Astrocyte (in vitro differentiated cells and primary cell): Measurements from ENCODE around the gene CDS2. TPM values are rescaled to one million over a fixed set of nuclear protein-coding genes. Genes with fewer than 3 reads are reported as not detected.

Experiments
- DNase-seq: peaks from one replicate; pipeline ENCODE4 v3.0.0-alpha.2; 2010; ENCODE audit warnings: low read depth
- FAIRE-seq: peaks from 2 replicates; lab custom pipeline; 2011; peaks lifted over from hg19 to GRCh38; lab: Jason Lieb, UNC
- H2AFZ ChIP-seq: 2 replicates; pipeline ENCODE4 v1.6.0; 2012; ENCODE audit warnings: low read depth, low read length, inconsistent platforms
- H3K27ac ChIP-seq: 2 replicates; pipeline ENCODE4 v1.5.1; 2011; ENCODE audit warnings: low read depth, low read length, inconsistent platforms
- H3K27me3 ChIP-seq: 2 replicates; pipeline ENCODE4 v1.6.0; 2011; ENCODE audit warnings: low read length, inconsistent platforms; ENCODE audit not compliant: insufficient read depth
- H3K36me3 ChIP-seq: 2 replicates; pipeline ENCODE4 v1.5.1; 2011; ENCODE audit warnings: low read length, inconsistent platforms; ENCODE audit not compliant: insufficient read depth
- H3K4me1 ChIP-seq: 2 replicates; pipeline ENCODE4 v1.5.1; 2011; ENCODE audit warnings: low read length, inconsistent platforms; ENCODE audit not compliant: insufficient read depth
- H3K4me2 ChIP-seq: 2 replicates; pipeline ENCODE4 v1.6.0; 2012; ENCODE audit warnings: low read length, inconsistent platforms
- H3K4me3 ChIP-seq: 2 replicates; pipeline ENCODE4 v1.5.1; 2011; ENCODE audit warnings: low read depth, mild to moderate bottlenecking, low read length, inconsistent platforms; ENCODE audit not compliant: insufficient read depth
- H3K79me2 ChIP-seq: 2 replicates; pipeline ENCODE4 v1.6.0; 2012; ENCODE audit warnings: mild to moderate bottlenecking, low read length, inconsistent platforms; ENCODE audit not compliant: insufficient read depth
- H3K9ac ChIP-seq: 2 replicates; pipeline ENCODE4 v1.6.0; 2012; ENCODE audit warnings: mild to moderate bottlenecking, low read length, inconsistent platforms
- H3K9me3 ChIP-seq: 2 replicates; pipeline ENCODE4 v1.5.1; 2012; ENCODE audit warnings: low read depth, mild to moderate bottlenecking, low read length, inconsistent platforms; ENCODE audit not compliant: insufficient read depth
- H4K20me1 ChIP-seq: 2 replicates; pipeline ENCODE4 v1.6.0; 2012; ENCODE audit warnings: low read length, inconsistent platforms; ENCODE audit not compliant: insufficient read depth
- H3K27ac Mint-ChIP-seq: one replicate; pipeline ENCODE4 v1.8.0; 2021; ENCODE audit warnings: mild to moderate bottlenecking, mixed read lengths; ENCODE audit not compliant: unreplicated experiment
- H3K27me3 Mint-ChIP-seq: one replicate; pipeline ENCODE4 v1.8.0; 2021; ENCODE audit warnings: low read depth, mixed read lengths; ENCODE audit not compliant: unreplicated experiment
- H3K36me3 Mint-ChIP-seq: one replicate; pipeline ENCODE4 v1.8.0; 2021; ENCODE audit warnings: low read depth, mixed read lengths; ENCODE audit not compliant: unreplicated experiment
- H3K4me1 Mint-ChIP-seq: one replicate; pipeline ENCODE4 v1.8.0; 2021; ENCODE audit warnings: low read depth, mixed read lengths; ENCODE audit not compliant: unreplicated experiment
- H3K4me3 Mint-ChIP-seq: one replicate; pipeline ENCODE4 v1.8.0; 2021; ENCODE audit warnings: mild to moderate bottlenecking, moderate library complexity, mixed read lengths; ENCODE audit not compliant: unreplicated experiment
- H3K9me3 Mint-ChIP-seq: one replicate; pipeline ENCODE4 v1.8.0; 2021; ENCODE audit warnings: mild to moderate bottlenecking, mixed read lengths; ENCODE audit not compliant: unreplicated experiment
- CTCF ChIP-seq: IDR thresholded peaks from 2 replicates; pipeline ENCODE4 v1.5.1; 2011; ENCODE audit warnings: low read depth, mild to moderate bottlenecking, inconsistent platforms, low read length, moderate library complexity; ENCODE audit not compliant: insufficient read depth
- EZH2 ChIP-seq: IDR thresholded peaks from 2 replicates; pipeline ENCODE4 v1.6.1; 2012; ENCODE audit warnings: mild to moderate bottlenecking, low read length, inconsistent platforms; ENCODE audit not compliant: insufficient read depth
- total RNA-seq: library from RNA; stranded (reverse); gene quantifications from 2 replicates; pipeline ENCODE4 v1.2.1, GENCODE V29; 2021

The CDS2 gene
- total RNA-seq, 1 donor from 2014 or later = 53.9 TPM

GRCh38 chr20:5078399-5078958 lies 48.3 kb upstream of the CDS2 start:
- Histone ChIP-seq H3K36me3 (no peaks in the 10 kb centered on the region), H4K20me1 (no peaks in the 10 kb centered on the region), H3K9ac (no peak overlapping the region), H3K27me3 (no peaks in the 10 kb centered on the region), H3K27ac (no peak overlapping the region), H3K4me2 (peak overlapping the region; percentile 25), H3K79me2 (no peaks in the 10 kb centered on the region), H3K4me3 (no peak overlapping the region), H2AFZ (no peak overlapping the region), H3K9me3 (no peaks in the 10 kb centered on the region), H3K4me1 (peaks cover 1% of the 10 kb centered on the region)
- no peak overlapping the region for H3K4me3 Mint-ChIP-seq
- no peak for TF ChIP-seq EZH2
- no peak for TF ChIP-seq CTCF
- no peaks in the 10 kb centered on the region for H3K36me3 Mint-ChIP-seq
- no peak for DNase-seq
- FAIRE-seq = no peak
- no peaks in the 10 kb centered on the region for H3K9me3 Mint-ChIP-seq
- no peaks in the 10 kb centered on the region for H3K27me3 Mint-ChIP-seq
- peaks cover 4% of the 10 kb centered on the region for H3K4me1 Mint-ChIP-seq
- H3K27ac Mint-ChIP-seq = no peak overlapping the region

DNA sequence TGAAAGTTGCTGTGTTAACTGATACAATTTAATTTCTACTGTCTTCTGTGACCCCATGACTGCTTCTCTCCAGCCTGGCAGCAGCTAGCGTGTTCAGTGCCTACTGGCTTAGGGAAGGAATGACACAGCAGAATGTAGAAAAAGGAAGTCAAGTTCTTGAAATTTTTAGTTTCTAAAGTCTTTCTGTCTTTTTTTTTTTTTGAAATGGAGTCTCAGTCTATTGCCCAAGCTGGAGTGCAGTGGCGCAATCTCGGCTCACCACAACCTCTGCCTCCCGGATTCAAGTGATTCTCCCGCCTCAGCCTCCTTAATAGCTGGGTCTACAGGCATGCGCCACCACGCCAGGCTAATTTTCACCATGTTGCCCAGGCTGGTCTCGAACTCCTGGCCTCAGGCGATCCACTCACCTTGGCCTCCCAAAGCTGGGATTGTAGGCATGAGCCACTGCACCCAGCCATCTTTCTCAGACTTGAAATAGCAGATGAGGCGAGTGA lies 46.4 kb upstream of the CDS2 start:
- no peaks in the 10 kb centered on the region for H3K27me3 Mint-ChIP-seq
- Histone ChIP-seq H3K4me3 (no peak overlapping the region), H4K20me1 (no peaks in the 10 kb centered on the region), H3K4me2 (no peak overlapping the region), H3K27me3 (no peaks in the 10 kb centered on the region), H3K27ac (no peak overlapping the region), H2AFZ (no peak overlapping the region), H3K79me2 (no peaks in the 10 kb centered on the region), H3K36me3 (no peaks in the 10 kb centered on the region), H3K4me1 (no peaks in the 10 kb centered on the region), H3K9ac (no peak overlapping the region), H3K9me3 (no peaks in the 10 kb centered on the region)
- H3K4me1 Mint-ChIP-seq = peaks cover 4% of the 10 kb centered on the region
- no peaks in the 10 kb centered on the region for H3K36me3 Mint-ChIP-seq
- H3K9me3 Mint-ChIP-seq = no peaks in the 10 kb centered on the region
- DNase-seq (no peak), FAIRE-seq (no peak)
- H3K4me3 Mint-ChIP-seq = no peak overlapping the region
- no peak overlapping the region for H3K27ac Mint-ChIP-seq
- TF ChIP-seq EZH2 = no peak
- no peak for TF ChIP-seq CTCF

- TF ChIP-seq EZH2 (no peak), CTCF (no peak)
- no peaks in the 10 kb centered on the region for H3K36me3 Mint-ChIP-seq
- no peak for FAIRE-seq
Measured at GRCh38 chr20:5085380-5085779, 41.4 kb upstream of the CDS2 start.

More at GRCh38 chr20:5085380-5085779, 41.4 kb upstream of the CDS2 start:
- Histone ChIP-seq H3K4me1 (no peaks in the 10 kb centered on the region), H3K9ac (no peak overlapping the region), H3K27ac (no peak overlapping the region), H3K79me2 (no peaks in the 10 kb centered on the region), H4K20me1 (no peaks in the 10 kb centered on the region), H2AFZ (no peak overlapping the region), H3K4me2 (no peak overlapping the region), H3K4me3 (no peak overlapping the region), H3K27me3 (no peaks in the 10 kb centered on the region), H3K9me3 (no peaks in the 10 kb centered on the region), H3K36me3 (no peaks in the 10 kb centered on the region)
- DNase-seq = no peak
- Mint-ChIP-seq H3K4me1 (no peaks in the 10 kb centered on the region), H3K4me3 (no peak overlapping the region), H3K27me3 (no peaks in the 10 kb centered on the region), H3K27ac (no peak overlapping the region), H3K9me3 (no peaks in the 10 kb centered on the region)
